ENCODE results near the gene HS3ST3B1.

GRCh38 chr17:14276535-14277250, 24.2 kb upstream of the HS3ST3B1 start:
- TF ChIP-seq POLR2A (IDR thresholded peaks at IDR 0.05) (no peak), CTCF (IDR thresholded peaks at IDR 0.05) (no peak)

Measured in breast epithelium (tissue), 3 donors.